HG03439 (cell line): ENCODE results near the gene NEK5.

ENCODE experiments used
- ATAC-seq: cut with Tn5 transposase; IDR thresholded peaks from one replicate; pipeline ENCODE4 v1.9.1; 2021; ENCODE audit warnings: mild to moderate bottlenecking, moderate library complexity; ENCODE audit not compliant: unreplicated experiment

The NEK5 gene

GRCh38 chr13:52016296-52016695 lies 112.6 kb downstream of the NEK5 start:
- no peak for ATAC-seq

GRCh38 chr13:52012512-52012836 lies 116.4 kb downstream of the NEK5 start:
- no peak for ATAC-seq

GRCh38 chr13:52011632-52012511 lies 117.0 kb downstream of the NEK5 start, which contains the start of gene ALG11:
TSS of gene ALG11 (plus strand) at chr13:52012398. CDS start at chr13:52012419, 21 bp downstream.
- peak; percentile 99 for ATAC-seq

- ATAC-seq: peak; percentile 3
Measured at GRCh38 chr13:52010890-52011631, 117.8 kb downstream of the NEK5 start, which contains the start of gene ATP7B. TSS of gene ATP7B (minus strand) at chr13:52011450. CDS start at chr13:52011337, 113 bp downstream.

- no peak for ATAC-seq
Measured at GRCh38 chr13:52009946-52010345, 118.9 kb downstream of the NEK5 start.

GRCh38 chr13:52006523-52007245 lies 122.2 kb downstream of the NEK5 start:
- no peak for ATAC-seq

GRCh38 chr13:52005841-52006522 lies 122.9 kb downstream of the NEK5 start:
- no peak for ATAC-seq

- ATAC-seq: no peak
Measured at GRCh38 chr13:52004511-52005170, 124.2 kb downstream of the NEK5 start.

- no peak for ATAC-seq
Measured at GRCh38 chr13:52003541-52003940, 125.3 kb downstream of the NEK5 start.

GRCh38 chr13:52002361-52002760 lies 126.5 kb downstream of the NEK5 start:
- no peak for ATAC-seq

GRCh38 chr13:52001120-52001731 lies 127.6 kb downstream of the NEK5 start:
- peak; percentile 75 for ATAC-seq

- ATAC-seq: no peak
Measured at GRCh38 chr13:51999921-52000320, 129.0 kb downstream of the NEK5 start.

- ATAC-seq: no peak
Measured at GRCh38 chr13:51999510-51999911, 129.4 kb downstream of the NEK5 start.

GRCh38 chr13:51998723-51999509 lies 130.0 kb downstream of the NEK5 start:
- no peak for ATAC-seq

- ATAC-seq: no peak
Measured at GRCh38 chr13:51997641-51998330, 131.1 kb downstream of the NEK5 start.

- no peak for ATAC-seq
Measured at GRCh38 chr13:51997186-51997585, 131.7 kb downstream of the NEK5 start.

- ATAC-seq: no peak
Measured at GRCh38 chr13:51996641-51997040, 132.2 kb downstream of the NEK5 start.
